GM12892 (cell line): ENCODE measurements around the gene SUSD3.

Experiments
- POLR2A ChIP-seq: IDR thresholded peaks from 2 replicates; pipeline ENCODE4 v1.6.1; 2011; ENCODE audit warnings: low read depth, low read length, control low read depth
- POLR2AphosphoS5 ChIP-seq: IDR thresholded peaks from 2 replicates; pipeline ENCODE4 v1.6.1; 2011; ENCODE audit warnings: low read depth, low read length, control low read depth
- TAF1 ChIP-seq: IDR thresholded peaks from 2 replicates; pipeline ENCODE4 v1.6.1; 2011; ENCODE audit warnings: low read depth, mild to moderate bottlenecking, control low read depth, low read length, borderline replicate concordance

DNA sequence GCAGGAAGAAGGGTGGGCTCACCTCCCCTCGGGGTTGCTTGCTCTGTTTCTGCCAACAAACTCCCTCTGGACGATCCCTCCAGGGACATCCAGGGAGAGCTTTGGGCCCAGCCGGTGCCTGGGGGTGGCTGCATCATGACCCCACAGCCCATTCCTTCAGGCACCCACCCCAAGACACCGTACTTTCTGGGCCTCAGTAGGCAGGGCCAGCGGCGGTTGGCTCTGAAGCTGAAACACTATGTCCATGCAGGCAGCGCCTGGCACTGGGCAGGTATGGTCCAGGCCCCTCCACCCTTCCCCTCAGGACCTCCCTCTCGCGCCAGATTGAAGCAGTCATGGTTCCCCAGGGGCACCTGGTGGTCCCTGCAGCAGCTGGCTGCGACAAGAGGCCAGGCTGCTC, 18.5 kb upstream of the SUSD3 start:
- TF ChIP-seq POLR2A, result no peak
- no peak for TF ChIP-seq TAF1
- TF ChIP-seq POLR2AphosphoS5, result no peak
